Small intestine (tissue), 7 donors: ENCODE results near the gene ZNF574. TPM values are rescaled to one million over a fixed set of nuclear protein-coding genes. Genes with fewer than 3 reads are reported as not detected.

Experiments used
- DNase-seq, 2 donors: peaks; one replicate each; pipeline versions ENCODE4 v3.0.0 to v3.0.0-alpha.2; 2013
- FAIRE-seq: peaks from 2 replicates; lab custom pipeline; 2012; peaks lifted over from hg19 to GRCh38; lab: Jason Lieb, UNC
- H3K27ac ChIP-seq, 3 donors: one replicate each; pipeline ENCODE4 v1.5.1; 2013; ENCODE audit warnings: low read length in 2 of 3, mild to moderate bottlenecking in 2 of 3, control low read depth in 1 of 3, inconsistent platforms in 1 of 3, low read depth in 1 of 3, moderate library complexity in 1 of 3
- H3K27me3 ChIP-seq, 3 donors: one replicate each; pipeline ENCODE4 v1.6.1; 2013; ENCODE audit warnings: low read length in 3 of 3, inconsistent platforms in 1 of 3; ENCODE audit not compliant: control insufficient read depth in 3 of 3, insufficient read depth in 3 of 3
- H3K36me3 ChIP-seq, 3 donors: one replicate each; pipeline ENCODE4 v1.6.1; 2013; ENCODE audit warnings: low read length in 3 of 3, inconsistent platforms in 1 of 3, low read depth in 1 of 3, mild to moderate bottlenecking in 1 of 3, moderate library complexity in 1 of 3; ENCODE audit not compliant: control insufficient read depth in 3 of 3, insufficient read depth in 2 of 3
- H3K4me1 ChIP-seq, 3 donors: one replicate each; pipeline ENCODE4 v1.6.1; 2013; ENCODE audit warnings: low read length in 2 of 3, inconsistent platforms in 1 of 3, low read depth in 1 of 3, mild to moderate bottlenecking in 1 of 3, moderate library complexity in 1 of 3; ENCODE audit not compliant: control insufficient read depth in 3 of 3, insufficient read depth in 2 of 3
- H3K4me3 ChIP-seq, 3 donors: one replicate each; pipeline ENCODE4 v1.5.1; 2013; ENCODE audit warnings: low read length in 3 of 3, control low read depth in 1 of 3, inconsistent platforms in 1 of 3, low read depth in 1 of 3, mild to moderate bottlenecking in 1 of 3, moderate library complexity in 1 of 3
- H3K9me3 ChIP-seq, 2 donors: one replicate each; pipeline ENCODE4 v1.6.1; 2013; ENCODE audit warnings: low read depth in 1 of 2, low read length in 1 of 2; ENCODE audit not compliant: control insufficient read depth in 2 of 2, insufficient read depth in 1 of 2
- whole genome bisulfite sequencing, 3 donors: extraction: QIAGEN DNeasy Blood & Tissue Kit; methylation state at CpG; one replicate each; pipeline ENCODE4 v1.1.7; 2013; 5-methylcytosine and 5-hydroxymethylcytosine counted together
- polyA plus RNA-seq, 4 donors: library from polyadenylated mRNA; stranded (reverse) in 3 of 4; unstranded in 1 of 4; fragments of 200-250 nt in 3 of 4; fragments of 120-200 nt in 1 of 4; gene quantifications; one replicate each; pipeline versions ENCODE4 v1.2.1 to v1.2.3, GENCODE V29; 2013
- donor health status: healthy with polysubstance abuse.
- donor health status: control.
- donor health status: control.
- donor health status: Bipolar disorder and iron deficiency.
- donor health status: healthy.

Gene ZNF574
- polyA plus RNA-seq, 4 donors = 4.5 to 16.9 (median 7.4) TPM

DNA sequence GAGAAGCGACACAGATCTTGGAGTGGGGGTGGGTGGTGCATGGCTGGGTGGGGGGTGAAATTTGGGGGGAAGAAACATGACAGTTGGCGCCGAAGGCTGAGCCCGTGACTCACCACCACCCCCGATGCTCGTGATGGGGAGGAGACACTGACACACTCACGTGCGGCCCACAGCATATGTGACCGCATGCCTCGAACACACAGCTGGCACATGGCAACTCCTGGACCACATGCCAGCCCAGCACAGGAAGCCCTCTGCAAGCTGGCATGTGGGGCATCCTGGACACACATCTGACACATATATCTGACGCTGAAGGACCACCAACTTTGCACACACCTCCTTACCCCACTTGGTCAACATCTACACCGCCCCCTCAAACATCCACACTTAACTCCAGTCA is 4.7 kb upstream of the ZNF574 start:
- WGBS, 3 donors = 86 to 92% (median 89%) methylated on average over 12 of the region's 12 CpGs
- Histone ChIP-seq H3K27ac (no peak overlapping the region), H3K27me3 (peaks cover 0 to 40% (median 12%) of the 10 kb centered on the region in 3 donors), H3K4me1 (peaks cover 0 to 5% (median 0%) of the 10 kb centered on the region in 3 donors), H3K36me3 (no peaks in the 10 kb centered on the region), H3K9me3 (no peaks in the 10 kb centered on the region), H3K4me3 (no peak overlapping the region)
- DNase-seq (no peak), FAIRE-seq (no peak)

DNA sequence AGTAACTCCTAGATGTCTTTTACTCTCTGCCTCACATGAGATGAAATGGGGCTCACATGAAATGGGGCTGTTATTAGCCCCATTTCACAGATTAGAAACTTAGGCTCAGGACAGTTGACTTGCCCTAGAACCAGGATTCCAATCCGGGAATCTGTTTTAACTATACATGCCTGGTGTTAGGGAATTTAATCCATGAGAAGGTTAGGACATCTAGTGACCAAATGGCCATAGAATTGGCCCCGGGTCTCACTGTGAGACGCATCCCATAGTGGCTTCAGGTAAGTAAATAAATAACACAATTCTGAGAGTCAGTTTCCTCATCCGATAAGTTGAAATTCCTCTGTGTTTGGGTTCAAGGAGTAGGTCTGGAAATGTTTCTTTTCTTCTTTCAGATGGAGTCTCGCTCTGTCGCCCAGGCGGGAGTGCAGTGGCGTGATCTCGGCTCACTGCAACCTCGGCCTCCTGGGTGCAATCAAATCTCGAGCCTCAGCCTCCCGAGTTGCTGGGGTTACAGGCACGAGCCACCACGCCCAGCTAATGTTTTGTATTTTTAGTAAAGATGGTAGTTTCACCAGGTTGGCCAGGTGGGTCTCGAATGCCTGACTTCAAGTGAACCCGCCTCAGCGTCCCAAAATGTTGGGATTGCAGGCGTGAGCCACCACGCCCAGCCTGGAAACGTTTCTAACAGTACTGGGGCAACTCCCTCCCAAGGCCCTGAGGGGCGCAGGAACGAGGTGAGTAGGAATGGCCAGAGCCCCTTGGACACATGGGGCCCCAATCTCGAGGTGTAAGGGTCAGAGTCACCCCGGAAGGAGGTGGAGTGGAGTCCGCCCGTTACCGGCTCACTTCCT is 1.2 kb upstream of the ZNF574 start:
- peak overlapping the region; percentile 43 to 69 (median 60) for H3K4me3 ChIP-seq
- no peak for FAIRE-seq
- 49 to 58% (median 54%) methylated on average over 27 of the region's 27 CpGs for WGBS, 3 donors

GRCh38 chr19:42075364-42075615 is 676 bp upstream of the ZNF574 start:
- WGBS, 3 donors = 0 to 3% (median 2%) methylated on average over 3 of the region's 3 CpGs
- FAIRE-seq = no peak

More for the DNA sequence above, 1.2 kb upstream of the ZNF574 start:
- Histone ChIP-seq H3K27ac (peak overlapping the region; percentile 96 to 99 (median 96)), H3K27me3 (peaks cover 0 to 14% (median 0%) of the 10 kb centered on the region in 3 donors), H3K36me3 (peaks cover 0 to 15% (median 6%) of the 10 kb centered on the region in 3 donors), H3K4me1 (peaks cover 2 to 11% (median 10%) of the 10 kb centered on the region in 3 donors), H3K9me3 (no peaks in the 10 kb centered on the region)
- peak; percentile 60 to 82 for DNase-seq

DNA sequence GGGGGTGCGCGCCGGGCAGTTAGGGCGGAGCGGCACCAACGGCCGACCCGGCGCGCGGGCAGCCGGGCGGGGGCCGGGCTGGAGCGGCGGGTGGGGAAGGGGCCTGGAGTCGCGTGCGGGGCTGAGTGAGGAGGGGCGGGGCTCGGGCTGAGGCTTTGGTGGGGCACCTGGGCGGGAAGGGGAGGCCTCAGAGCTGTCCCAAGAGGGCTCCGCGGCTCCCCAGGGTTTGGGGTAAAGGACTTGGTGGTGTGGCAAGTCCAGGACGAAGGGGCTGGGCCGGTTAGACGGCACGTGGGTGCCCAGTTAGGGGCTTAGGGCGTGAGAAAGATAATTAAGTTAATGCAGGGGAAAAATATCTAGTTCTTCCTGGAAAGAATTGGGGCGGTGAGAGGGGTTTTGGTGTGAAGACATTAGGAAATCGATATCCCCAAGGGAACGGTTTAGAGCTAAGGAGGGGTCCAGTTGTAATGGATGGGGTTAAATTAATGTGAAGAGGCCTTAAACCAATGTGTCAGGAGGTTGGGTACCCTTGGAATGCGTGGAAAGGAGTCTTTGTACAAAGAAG is 496 bp downstream of the ZNF574 start:
- Histone ChIP-seq H3K9me3 (no peaks in the 10 kb centered on the region), H3K36me3 (peaks cover 11 to 32% (median 16%) of the 10 kb centered on the region in 3 donors), H3K4me1 (peaks cover 2 to 11% (median 11%) of the 10 kb centered on the region in 3 donors), H3K27me3 (no peaks in the 10 kb centered on the region), H3K27ac (peak overlapping the region in 2 of 3 donors; percentile 62 to 87), H3K4me3 (peak overlapping the region; percentile 92 to 98 (median 97))
- no peak for FAIRE-seq
- WGBS, 3 donors = 1% methylated on average over 15 to 33 of the region's 33 CpGs
- DNase-seq = no peak

More at GRCh38 chr19:42075364-42075615, 676 bp upstream of the ZNF574 start:
- Histone ChIP-seq H3K4me1 (peaks cover 2 to 11% (median 10%) of the 10 kb centered on the region in 3 donors), H3K4me3 (peak overlapping the region; percentile 43 to 69 (median 60)), H3K9me3 (no peaks in the 10 kb centered on the region), H3K36me3 (peaks cover 5 to 20% (median 11%) of the 10 kb centered on the region in 3 donors), H3K27me3 (peaks cover 0 to 9% (median 0%) of the 10 kb centered on the region in 3 donors), H3K27ac (peak overlapping the region; percentile 96 to 99 (median 96))
- no peak for DNase-seq

GRCh38 chr19:42078058-42078457 is 2.1 kb downstream of the ZNF574 start:
- no peaks in the 10 kb centered on the region for H3K9me3 ChIP-seq
- H3K36me3 ChIP-seq = peaks cover 11 to 42% (median 16%) of the 10 kb centered on the region in 3 donors
- H3K4me1 ChIP-seq = peaks cover 2 to 21% (median 11%) of the 10 kb centered on the region in 3 donors
- no peaks in the 10 kb centered on the region for H3K27me3 ChIP-seq
- no peak overlapping the region for H3K4me3 ChIP-seq
- FAIRE-seq = no peak
- H3K27ac ChIP-seq = no peak overlapping the region
- DNase-seq = no peak
- 94 to 97% (median 96%) methylated on average over 1 of the region's 1 CpG for WGBS, 3 donors

DNA sequence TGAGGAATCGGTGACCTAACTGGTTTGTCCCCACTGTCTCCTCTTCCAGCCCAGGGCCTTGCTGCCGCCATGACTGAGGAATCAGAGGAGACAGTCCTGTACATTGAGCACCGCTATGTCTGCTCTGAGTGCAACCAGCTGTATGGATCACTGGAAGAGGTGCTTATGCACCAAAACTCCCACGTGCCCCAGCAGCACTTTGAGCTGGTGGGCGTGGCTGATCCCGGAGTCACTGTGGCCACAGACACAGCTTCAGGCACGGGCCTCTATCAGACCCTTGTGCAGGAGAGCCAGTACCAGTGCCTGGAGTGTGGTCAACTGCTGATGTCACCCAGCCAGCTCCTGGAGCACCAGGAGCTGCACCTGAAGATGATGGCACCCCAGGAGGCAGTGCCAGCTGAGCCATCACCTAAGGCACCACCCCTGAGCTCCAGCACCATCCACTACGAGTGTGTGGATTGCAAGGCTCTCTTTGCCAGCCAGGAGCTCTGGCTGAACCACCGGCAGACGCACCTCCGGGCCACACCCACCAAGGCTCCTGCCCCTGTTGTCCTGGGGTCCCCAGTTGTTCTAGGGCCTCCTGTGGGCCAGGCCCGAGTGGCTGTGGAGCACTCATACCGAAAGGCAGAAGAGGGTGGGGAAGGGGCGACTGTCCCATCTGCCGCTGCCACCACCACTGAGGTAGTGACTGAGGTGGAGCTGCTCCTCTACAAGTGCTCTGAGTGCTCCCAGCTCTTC is 2.7 kb downstream of the ZNF574 start:
- Histone ChIP-seq H3K27me3 (no peaks in the 10 kb centered on the region), H3K9me3 (no peaks in the 10 kb centered on the region), H3K4me3 (no peak overlapping the region), H3K4me1 (peaks cover 2 to 21% (median 11%) of the 10 kb centered on the region in 3 donors), H3K36me3 (peaks cover 11 to 42% (median 16%) of the 10 kb centered on the region in 3 donors), H3K27ac (no peak overlapping the region)
- FAIRE-seq (no peak), DNase-seq (no peak)
- WGBS, 3 donors = 61 to 76% (median 74%) methylated on average over 15 of the region's 15 CpGs

GRCh38 chr19:42079276-42079669 is 3.3 kb downstream of the ZNF574 start:
- Histone ChIP-seq H3K4me3 (no peak overlapping the region), H3K27ac (no peak overlapping the region), H3K36me3 (peaks cover 11 to 44% (median 16%) of the 10 kb centered on the region in 3 donors), H3K9me3 (no peaks in the 10 kb centered on the region), H3K4me1 (peaks cover 2 to 21% (median 11%) of the 10 kb centered on the region in 3 donors), H3K27me3 (no peaks in the 10 kb centered on the region)
- FAIRE-seq = no peak
- no peak for DNase-seq
- WGBS, 3 donors = 83 to 87% (median 85%) methylated on average over 16 of the region's 16 CpGs
